Transverse colon (tissue), 4 donors: ENCODE data around the gene IGSF9B. TPM values are rescaled to one million over a fixed set of nuclear protein-coding genes. Genes with fewer than 3 reads are reported as not detected.
A peak's percentile ranks its signal among the peaks of the same experiment; 100 is the strongest.

Experiments
- DNase-seq: peaks from one replicate; pipeline ENCODE4 v3.0.0-alpha.2; 2019
- H3K27ac ChIP-seq, 4 donors: fragments of 200-600 bp; sonication (generic); 2 replicates each; pipeline ENCODE4 v1.5.1; 2016 to 2018; ENCODE audit warnings: inconsistent platforms in 4 of 4
- H3K27me3 ChIP-seq: fragments of 200-600 bp; sonication (generic); 2 replicates; pipeline ENCODE4 v1.5.1; 2017; ENCODE audit warnings: inconsistent platforms
- H3K36me3 ChIP-seq, 4 donors: fragments of 200-600 bp; sonication (generic); 2 replicates each; pipeline ENCODE4 v1.5.1; 2017 to 2019; ENCODE audit warnings: inconsistent platforms in 4 of 4
- H3K4me1 ChIP-seq, 4 donors: fragments of 200-600 bp; sonication (generic); 2 replicates each; pipeline ENCODE4 v1.5.1; 2017 to 2020; ENCODE audit warnings: inconsistent platforms in 4 of 4
- H3K4me3 ChIP-seq, 4 donors: fragments of 200-600 bp; sonication (generic); 1 replicate in 1 of 4; 2 replicates in 3 of 4; pipeline versions ENCODE4 v1.5.1 to v1.6.1; 2017 to 2019; ENCODE audit warnings: inconsistent platforms in 4 of 4
- H3K9me3 ChIP-seq, 2 donors: fragments of 200-600 bp; sonication (generic); 2 replicates each; pipeline ENCODE4 v1.5.1; 2017 to 2019; ENCODE audit warnings: inconsistent platforms in 2 of 2
- EP300 ChIP-seq: sonication (generic); formaldehyde crosslinking; IDR thresholded peaks from one replicate; pipeline ENCODE4 v1.6.1; 2017; ENCODE audit warnings: antibody characterized with exemption, low read depth
- POLR2A ChIP-seq: fragments of 450-650 bp; IDR thresholded peaks from one replicate; pipeline ENCODE4 v1.6.1; 2016; ENCODE audit warnings: antibody characterized with exemption, mild to moderate bottlenecking, moderate library complexity
- POLR2AphosphoS5 ChIP-seq, 3 donors: sonication (generic); formaldehyde crosslinking; IDR thresholded peaks; one replicate each; pipeline ENCODE4 v1.6.1; 2016; ENCODE audit warnings: antibody characterized with exemption in 3 of 3
- WGBS, 2 donors: methylation state at CpG; one replicate each; pipeline ENCODE4 v1.1.5; 2018; ENCODE audit warnings: low coverage in 1 of 2; 5-methylcytosine and 5-hydroxymethylcytosine counted together
- in situ Hi-C, 4 donors: fragments of 200-750 bp; cut with MboI; loops; one replicate each; pipeline versions ENCODE4 v1.15.0 to v1.15.1; 2017; ENCODE audit warnings: low sequenced_read_pairs in 3 of 4, low pct_ligation_motif_present in 1 of 4, low pct_unique_long_range_greater_than_20kb in 1 of 4
- intact Hi-C: fragments of 100-400 bp; cut with DNase I; formaldehyde crosslinking; loops from one replicate; pipeline ENCODE4 v1.15.1; 2023; ENCODE audit warnings: low total_unique reads
- total RNA-seq, 4 donors: library from RNA; depleted of rRNA; stranded (reverse); fragments of >200 nt; gene quantifications; one replicate each; pipeline ENCODE4 v1.1.0, GENCODE V29; 2016
- TF ChIP-seq, protein P1 (sequence below), 5 experiments: fragments of 200-600 bp in 3 of 5; fragments of 450-650 bp in 2 of 5; sonication (generic) in 3 of 5; IDR thresholded peaks; 1 replicate in 2 of 5; 2 replicates in 3 of 5; pipeline ENCODE4 v1.5.1; 2016 to 2017; ENCODE audit warnings: antibody characterized with exemption in 5 of 5, inconsistent platforms in 3 of 5, mild to moderate bottlenecking in 2 of 5, moderate library complexity in 1 of 5

The IGSF9B gene
- total RNA-seq, 4 donors from 2014 or later, result 2.6 to 15.3 (median 4.9) TPM

DNA sequence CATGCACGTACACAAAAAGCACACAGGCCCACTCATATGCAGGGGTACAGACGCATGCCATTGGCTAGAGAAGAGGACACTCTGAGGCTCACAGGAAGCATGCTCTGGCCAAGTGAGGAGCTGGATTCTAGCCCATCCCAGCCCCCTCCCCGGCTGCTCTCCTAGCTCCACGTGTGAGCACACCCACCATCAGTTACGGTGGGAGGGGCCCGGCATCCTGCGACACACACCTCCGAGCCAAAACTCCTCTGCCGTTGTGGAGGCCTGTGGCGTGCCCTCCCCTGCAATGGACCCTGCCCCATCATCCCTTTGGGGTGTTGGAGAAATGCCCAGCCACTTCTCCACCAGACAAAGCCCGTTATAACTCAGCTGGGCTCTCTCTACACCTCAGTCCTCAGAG lies 15.1 kb upstream of the IGSF9B start:
- H3K36me3 ChIP-seq, result no peaks in the 10 kb centered on the region
- no peaks in the 10 kb centered on the region for H3K9me3 ChIP-seq
- intact Hi-C loops (no loop called here), in situ Hi-C loops (no loop called here)
- no peaks in the 10 kb centered on the region for H3K4me1 ChIP-seq
- peaks cover under 1% of the 10 kb centered on the region for H3K27me3 ChIP-seq
- H3K27ac ChIP-seq, result no peak overlapping the region
- no peak for DNase-seq
- TF ChIP-seq POLR2A, result no peak
- H3K4me3 ChIP-seq, result no peak overlapping the region
- 74% methylated on average over 11 of the region's 11 CpGs; no CpG with 5 or more reads in 1 of the 2 donors for WGBS, 2 donors

DNA sequence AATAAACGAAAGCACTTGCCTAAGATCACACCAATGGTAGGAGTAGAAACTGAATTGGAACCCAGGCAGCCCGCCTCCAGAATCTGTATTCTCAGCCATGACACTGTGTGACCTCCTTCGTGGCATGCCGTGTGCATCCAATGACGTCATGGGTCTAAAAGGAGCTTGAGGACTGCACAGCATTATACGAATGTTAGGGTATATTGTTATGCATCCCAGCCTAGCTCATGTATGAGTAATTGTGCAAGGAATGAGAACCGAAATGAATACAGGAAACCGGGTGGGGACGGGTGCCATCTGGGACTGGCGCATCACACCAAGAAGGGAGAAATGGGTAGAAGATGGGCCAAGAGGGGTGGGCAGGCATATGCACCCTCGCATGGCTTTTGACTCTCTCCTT lies 12.3 kb upstream of the IGSF9B start:
- in situ Hi-C loops (no loop called here), intact Hi-C loops (no loop called here)
- no peak for DNase-seq
- Histone ChIP-seq H3K4me1 (peaks cover 0 to 7% (median 2%) of the 10 kb centered on the region in 4 donors), H3K4me3 (no peak overlapping the region), H3K27ac (no peak overlapping the region), H3K36me3 (no peaks in the 10 kb centered on the region), H3K27me3 (no peaks in the 10 kb centered on the region), H3K9me3 (no peaks in the 10 kb centered on the region)
- 78 to 80% methylated on average over 1 to 11 of the region's 11 CpGs for WGBS, 2 donors
- TF ChIP-seq EP300 (no peak), POLR2AphosphoS5 (IDR thresholded peaks at IDR 0.05) (no peak), POLR2A (no peak)
- TF ChIP-seq, protein P1, sequence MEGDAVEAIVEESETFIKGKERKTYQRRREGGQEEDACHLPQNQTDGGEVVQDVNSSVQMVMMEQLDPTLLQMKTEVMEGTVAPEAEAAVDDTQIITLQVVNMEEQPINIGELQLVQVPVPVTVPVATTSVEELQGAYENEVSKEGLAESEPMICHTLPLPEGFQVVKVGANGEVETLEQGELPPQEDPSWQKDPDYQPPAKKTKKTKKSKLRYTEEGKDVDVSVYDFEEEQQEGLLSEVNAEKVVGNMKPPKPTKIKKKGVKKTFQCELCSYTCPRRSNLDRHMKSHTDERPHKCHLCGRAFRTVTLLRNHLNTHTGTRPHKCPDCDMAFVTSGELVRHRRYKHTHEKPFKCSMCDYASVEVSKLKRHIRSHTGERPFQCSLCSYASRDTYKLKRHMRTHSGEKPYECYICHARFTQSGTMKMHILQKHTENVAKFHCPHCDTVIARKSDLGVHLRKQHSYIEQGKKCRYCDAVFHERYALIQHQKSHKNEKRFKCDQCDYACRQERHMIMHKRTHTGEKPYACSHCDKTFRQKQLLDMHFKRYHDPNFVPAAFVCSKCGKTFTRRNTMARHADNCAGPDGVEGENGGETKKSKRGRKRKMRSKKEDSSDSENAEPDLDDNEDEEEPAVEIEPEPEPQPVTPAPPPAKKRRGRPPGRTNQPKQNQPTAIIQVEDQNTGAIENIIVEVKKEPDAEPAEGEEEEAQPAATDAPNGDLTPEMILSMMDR (IDR thresholded peaks at IDR 0.05), result no peak

DNA sequence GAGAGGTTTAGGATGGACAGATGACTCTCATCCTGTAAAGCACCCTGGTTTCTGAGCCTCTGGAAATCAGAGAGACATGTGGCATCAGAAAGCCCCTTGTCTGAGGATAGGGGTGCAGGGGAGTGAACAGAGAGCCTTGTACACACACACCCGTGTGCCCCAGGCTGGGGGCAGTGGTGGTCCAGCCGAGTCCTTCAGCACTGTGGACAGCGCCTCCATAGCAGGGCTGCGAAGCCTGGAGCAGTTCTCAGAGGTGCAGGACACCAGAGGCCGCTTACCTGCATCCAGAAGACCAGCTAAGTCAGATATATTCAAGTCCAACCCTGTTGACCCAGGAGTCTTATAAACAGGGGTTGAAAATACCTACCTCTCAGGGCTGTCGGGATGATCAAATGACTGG lies 11.5 kb upstream of the IGSF9B start:
- 67 to 80% methylated on average over 1 to 6 of the region's 6 CpGs for WGBS, 2 donors
- Histone ChIP-seq H3K27me3 (no peaks in the 10 kb centered on the region), H3K4me1 (peaks cover 0 to 7% (median 2%) of the 10 kb centered on the region in 4 donors), H3K9me3 (no peaks in the 10 kb centered on the region), H3K27ac (no peak overlapping the region), H3K4me3 (no peak overlapping the region), H3K36me3 (no peaks in the 10 kb centered on the region)
- intact Hi-C loops, result no loop called here
- no peak for DNase-seq
- in situ Hi-C loops, result no loop called here
- TF ChIP-seq POLR2AphosphoS5 (IDR thresholded peaks at IDR 0.05), result no peak
- no peak for TF ChIP-seq POLR2A
- TF ChIP-seq, protein P1 (IDR thresholded peaks at IDR 0.05), result no peak
- no peak for TF ChIP-seq EP300

DNA sequence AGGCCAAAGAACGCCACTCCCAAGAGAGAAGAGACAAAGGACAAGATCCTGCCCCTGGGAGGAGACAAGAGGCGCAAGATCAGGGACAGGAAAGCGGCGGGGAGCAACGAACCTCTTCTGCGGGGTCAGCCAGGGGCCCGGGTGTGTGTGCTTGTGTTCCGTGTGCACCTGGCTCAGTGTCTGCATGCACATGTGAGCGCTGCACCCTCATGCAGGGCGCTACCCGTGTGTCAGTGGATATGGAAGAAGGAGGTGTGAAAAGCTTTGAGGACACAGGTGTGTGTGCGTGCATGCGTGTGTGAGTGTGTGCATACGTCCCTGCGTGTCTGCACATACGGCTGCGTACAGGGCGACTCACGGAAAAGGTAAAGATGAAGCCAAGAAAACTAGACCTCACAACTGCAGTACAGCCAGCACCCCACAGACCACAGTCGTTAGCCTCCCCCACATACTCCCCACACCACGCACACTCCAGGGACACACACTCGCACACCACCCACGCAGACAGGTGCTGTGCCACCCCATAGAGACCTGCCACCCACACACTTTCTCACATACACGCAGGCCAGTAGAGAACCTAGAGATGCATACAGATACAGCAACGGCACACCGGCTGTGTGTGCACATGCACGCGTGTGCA lies 11.0 kb upstream of the IGSF9B start:
- intact Hi-C loops (no loop called here), in situ Hi-C loops (no loop called here)
- WGBS, 2 donors, result 84 to 91% methylated on average over 4 to 28 of the region's 28 CpGs
- TF ChIP-seq, protein P1 (IDR thresholded peaks at IDR 0.05), result no peak
- TF ChIP-seq EP300 (no peak), POLR2A (no peak), POLR2AphosphoS5 (IDR thresholded peaks at IDR 0.05) (no peak)
- H3K27me3 ChIP-seq, result no peaks in the 10 kb centered on the region
- H3K27ac ChIP-seq, result no peak overlapping the region
- peaks cover 0 to 7% (median 2%) of the 10 kb centered on the region in 4 donors for H3K4me1 ChIP-seq
- H3K4me3 ChIP-seq, result peak overlapping the region in 1 of 4 donors; percentile 20
- H3K9me3 ChIP-seq, result no peaks in the 10 kb centered on the region
- DNase-seq, result no peak
- no peaks in the 10 kb centered on the region for H3K36me3 ChIP-seq
